ACHN (cell line): ENCODE results near the gene DDX52.

ENCODE experiments used
- DNase-seq: peaks from one replicate; pipeline ENCODE4 v3.0.0-alpha.2; 2015
- in situ Hi-C: cut with HindIII; loops from 2 replicates; pipeline ENCODE4 v1.10.0; 2017; ENCODE audit warnings: low sequenced_read_pairs, low pct_ligation_motif_present, low pct_unique_long_range_greater_than_20kb

DDX52 gene

GRCh38 chr17:37605813-37606505 is 37.3 kb downstream of the DDX52 start:
- no peak for DNase-seq
- in situ Hi-C loops: no loop called here

- in situ Hi-C loops: no loop called here
- no peak for DNase-seq
Measured at GRCh38 chr17:37605081-37605480, 38.2 kb downstream of the DDX52 start.

GRCh38 chr17:37604556-37604955 is 38.7 kb downstream of the DDX52 start:
- no peak for DNase-seq
- in situ Hi-C loops: no loop called here

- in situ Hi-C loops: no loop called here
- DNase-seq: no peak
Measured at GRCh38 chr17:37598145-37598544, 45.1 kb downstream of the DDX52 start.

- DNase-seq: no peak
- in situ Hi-C loops: no loop called here
Measured at GRCh38 chr17:37592291-37592690, 51.0 kb downstream of the DDX52 start.

- no peak for DNase-seq
- in situ Hi-C loops: no loop called here
Measured at GRCh38 chr17:37585066-37585465, 58.2 kb downstream of the DDX52 start.

GRCh38 chr17:37576281-37576680 is 67.0 kb downstream of the DDX52 start:
- in situ Hi-C loops: no loop called here
- DNase-seq: no peak

GRCh38 chr17:37574427-37574826 is 68.8 kb downstream of the DDX52 start:
- no peak for DNase-seq
- in situ Hi-C loops: no loop called here

GRCh38 chr17:37571674-37572073 is 71.6 kb downstream of the DDX52 start:
- no peak for DNase-seq
- in situ Hi-C loops: no loop called here

- peak; percentile 91 for DNase-seq
- in situ Hi-C loops: no loop called here
Measured at GRCh38 chr17:37570527-37571093, 72.6 kb downstream of the DDX52 start.

- in situ Hi-C loops: no loop called here
- no peak for DNase-seq
Measured at GRCh38 chr17:37568350-37569053, 74.7 kb downstream of the DDX52 start.

GRCh38 chr17:37567538-37567937 is 75.7 kb downstream of the DDX52 start:
- DNase-seq: no peak
- in situ Hi-C loops: no loop called here

- in situ Hi-C loops: no loop called here
- no peak for DNase-seq
Measured at GRCh38 chr17:37567137-37567536, 76.1 kb downstream of the DDX52 start.

GRCh38 chr17:37564252-37564651 is 79.0 kb downstream of the DDX52 start:
- in situ Hi-C loops: no loop called here
- no peak for DNase-seq

GRCh38 chr17:37562016-37562745 is 81.1 kb downstream of the DDX52 start:
- in situ Hi-C loops: no loop called here
- DNase-seq: no peak
